GM21723 (cell line): ENCODE measurements around the gene SFMBT1.

Experiments used
- ATAC-seq: cut with Tn5 transposase; IDR thresholded peaks from one replicate; pipeline ENCODE4 v1.9.1; 2021; ENCODE audit warnings: mild to moderate bottlenecking, moderate library complexity; ENCODE audit not compliant: unreplicated experiment

The SFMBT1 gene

GRCh38 chr3:52857864-52858263 is 188.0 kb downstream of the SFMBT1 start:
- no peak for ATAC-seq

GRCh38 chr3:52857133-52857532 is 188.7 kb downstream of the SFMBT1 start:
- no peak for ATAC-seq

GRCh38 chr3:52856666-52857065 is 189.2 kb downstream of the SFMBT1 start:
- no peak for ATAC-seq

GRCh38 chr3:52854013-52854412 is 191.9 kb downstream of the SFMBT1 start:
- ATAC-seq = no peak
